Measurements from ENCODE around the gene BTC.
"Not testable (repeated sequence)": the region's sequence is repeated elsewhere in the genome, so short reads cannot be mapped to it uniquely, and the experiment has no call there.

Gene BTC

DNA sequence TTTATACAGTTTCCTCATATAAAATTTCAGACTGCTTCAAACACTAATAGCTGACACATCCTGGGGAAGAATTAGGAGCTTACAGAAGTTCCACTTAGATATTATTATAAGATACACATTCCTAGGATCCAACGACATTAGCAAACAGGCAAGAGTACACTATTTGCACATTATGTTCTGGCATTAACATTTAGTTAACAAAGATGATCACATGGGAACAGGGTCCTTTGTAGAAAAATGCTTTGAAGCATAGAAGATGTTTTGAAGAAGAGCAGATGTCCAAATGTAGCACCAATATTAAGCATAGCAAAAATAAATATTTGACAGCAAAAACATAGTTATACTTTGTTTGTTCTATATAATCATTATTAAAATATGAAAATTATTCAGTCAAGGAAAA, 52.1 kb downstream of the BTC start:
- Mint-ChIP-seq H3K9me3 (no peaks in the 10 kb centered on the region), H3K4me1 (no peaks in the 10 kb centered on the region), H3K27me3 (peaks cover 2% of the 10 kb centered on the region), H3K36me3 (no peaks in the 10 kb centered on the region), H3K27ac (no peak overlapping the region), H3K4me3 (no peak overlapping the region)
- DNase-seq (ENCODE audit: low spot score in 2 of 2) (no peak), ATAC-seq (ENCODE audit: low read depth) (no peak)

- Mint-ChIP-seq H3K4me1 (no peaks in the 10 kb centered on the region), H3K9me3 (no peaks in the 10 kb centered on the region), H3K4me3 (no peak overlapping the region), H3K27ac (no peak overlapping the region), H3K36me3 (no peaks in the 10 kb centered on the region), H3K27me3 (peaks cover 2% of the 10 kb centered on the region)
- DNase-seq (ENCODE audit: low spot score in 2 of 2) (no peak), ATAC-seq (ENCODE audit: low read depth) (no peak)
Observed at GRCh38 chr4:74738464-74739143, 55.7 kb downstream of the BTC start.

DNA sequence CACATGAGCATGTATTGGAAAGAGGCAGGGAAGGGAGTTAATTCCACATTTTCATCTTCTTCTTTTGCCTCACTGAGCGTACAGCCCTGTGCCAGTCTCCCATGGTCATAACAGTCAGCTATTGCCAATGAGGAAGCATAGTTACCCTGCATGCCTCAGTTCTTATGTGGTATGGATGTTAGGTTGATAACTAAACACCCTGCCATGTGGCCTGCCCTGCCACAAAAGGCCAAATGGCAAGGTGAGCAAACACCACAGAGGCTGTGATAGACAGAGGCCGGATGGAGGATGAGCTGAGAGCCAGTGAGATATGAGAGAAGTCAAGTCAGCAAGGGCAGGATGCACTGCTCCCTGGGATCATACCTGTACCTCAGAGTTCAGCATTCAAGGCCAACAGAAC, 59.3 kb downstream of the BTC start:
- H3K4me1 Mint-ChIP-seq, result no peaks in the 10 kb centered on the region
- ATAC-seq (ENCODE audit: low read depth) (no peak), DNase-seq (ENCODE audit: low spot score in 2 of 2) (no peak)
- no peaks in the 10 kb centered on the region for H3K9me3 Mint-ChIP-seq
- no peak overlapping the region for H3K27ac Mint-ChIP-seq
- peaks cover 2% of the 10 kb centered on the region for H3K27me3 Mint-ChIP-seq
- no peak overlapping the region for H3K4me3 Mint-ChIP-seq
- no peaks in the 10 kb centered on the region for H3K36me3 Mint-ChIP-seq

- Mint-ChIP-seq H3K27ac (no peak overlapping the region), H3K9me3 (no peaks in the 10 kb centered on the region), H3K27me3 (peaks cover 3% of the 10 kb centered on the region), H3K4me3 (no peak overlapping the region), H3K4me1 (no peaks in the 10 kb centered on the region), H3K36me3 (no peaks in the 10 kb centered on the region)
- DNase-seq (ENCODE audit: low spot score in 2 of 2) (no peak), ATAC-seq (ENCODE audit: low read depth) (no peak)
Observed at GRCh38 chr4:74733756-74734155, 60.6 kb downstream of the BTC start.

GRCh38 chr4:74724979-74725378, 69.3 kb downstream of the BTC start:
- Mint-ChIP-seq H3K9me3 (no peaks in the 10 kb centered on the region), H3K27ac (no peak overlapping the region), H3K4me3 (no peak overlapping the region), H3K4me1 (no peaks in the 10 kb centered on the region), H3K27me3 (peaks cover under 1% of the 10 kb centered on the region), H3K36me3 (no peaks in the 10 kb centered on the region)
- ATAC-seq (ENCODE audit: low read depth) (no peak), DNase-seq (ENCODE audit: low spot score in 2 of 2) (no peak)

DNA sequence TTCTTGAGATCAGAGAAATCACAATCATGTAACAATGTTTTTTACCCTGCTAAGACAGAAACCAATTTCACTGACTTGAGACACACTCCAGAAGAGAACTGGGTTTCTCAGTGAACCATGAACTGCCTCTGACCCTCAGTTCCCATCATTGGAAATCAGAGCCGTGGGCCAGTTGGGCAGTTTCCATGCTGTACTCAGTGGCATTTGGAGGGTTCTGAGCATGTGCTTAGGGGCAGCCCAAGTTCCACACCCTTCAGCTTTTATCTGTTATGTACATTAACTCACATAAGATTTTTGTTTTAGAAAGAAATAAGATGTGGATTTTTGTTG, 77.9 kb downstream of the BTC start:
- Mint-ChIP-seq H3K27me3 (peaks cover 3% of the 10 kb centered on the region), H3K4me1 (peaks cover 9% of the 10 kb centered on the region), H3K27ac (no peak overlapping the region), H3K9me3 (peaks cover 2% of the 10 kb centered on the region), H3K4me3 (no peak overlapping the region), H3K36me3 (peaks cover 3% of the 10 kb centered on the region)
- DNase-seq (ENCODE audit: low spot score in 2 of 2) (no peak), ATAC-seq (ENCODE audit: low read depth) (no peak)

GRCh38 chr4:74715706-74716435, 78.5 kb downstream of the BTC start:
- ATAC-seq (ENCODE audit: low read depth), result peak; percentile 68
- Mint-ChIP-seq H3K36me3 (peaks cover 3% of the 10 kb centered on the region), H3K9me3 (peaks cover 2% of the 10 kb centered on the region), H3K27me3 (peaks cover 3% of the 10 kb centered on the region), H3K4me3 (peak overlapping the region; percentile 2), H3K4me1 (peaks cover 9% of the 10 kb centered on the region), H3K27ac (no peak overlapping the region)
- DNase-seq (ENCODE audit: low spot score in 2 of 2), result no peak

- Mint-ChIP-seq H3K9me3 (peaks cover 2% of the 10 kb centered on the region), H3K4me3 (no peak overlapping the region), H3K27ac (no peak overlapping the region), H3K4me1 (peaks cover 9% of the 10 kb centered on the region), H3K36me3 (peaks cover 3% of the 10 kb centered on the region), H3K27me3 (peaks cover 3% of the 10 kb centered on the region)
- DNase-seq (ENCODE audit: low spot score in 2 of 2) (no peak), ATAC-seq (ENCODE audit: low read depth) (no peak)
Observed at GRCh38 chr4:74714611-74715130, 79.7 kb downstream of the BTC start.

DNA sequence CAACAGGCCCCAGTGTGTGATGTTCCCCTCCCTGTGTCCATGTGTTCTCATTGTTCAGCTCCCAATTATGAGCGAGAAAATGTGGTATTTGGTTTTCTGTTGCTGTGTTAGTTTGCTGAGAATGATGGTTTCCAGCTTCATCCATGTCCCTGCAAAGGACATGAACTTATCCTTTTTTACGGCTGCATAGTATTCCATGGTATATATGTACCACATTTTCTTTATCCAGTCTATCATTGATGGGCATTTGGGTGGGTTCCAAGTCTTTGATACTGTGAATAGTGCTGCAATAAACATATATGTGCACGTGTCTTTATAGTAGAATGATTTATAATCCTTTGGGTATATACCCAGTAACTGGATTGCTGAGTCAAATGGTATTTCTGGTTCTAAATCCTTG, 86.2 kb downstream of the BTC start:
- H3K36me3 Mint-ChIP-seq; H3K4me1 Mint-ChIP-seq; ATAC-seq (ENCODE audit: low read depth); H3K27me3 Mint-ChIP-seq; H3K4me3 Mint-ChIP-seq; H3K27ac Mint-ChIP-seq; DNase-seq (ENCODE audit: low spot score in 2 of 2); H3K9me3 Mint-ChIP-seq: not testable (repeated sequence)

Data from memory B cell (primary cell).